ENCODE measurements around the gene SRRM3.
"Not testable (repeated sequence)": the region's sequence is repeated elsewhere in the genome, so short reads cannot be mapped to it uniquely, and the experiment has no call there.

The SRRM3 gene

DNA sequence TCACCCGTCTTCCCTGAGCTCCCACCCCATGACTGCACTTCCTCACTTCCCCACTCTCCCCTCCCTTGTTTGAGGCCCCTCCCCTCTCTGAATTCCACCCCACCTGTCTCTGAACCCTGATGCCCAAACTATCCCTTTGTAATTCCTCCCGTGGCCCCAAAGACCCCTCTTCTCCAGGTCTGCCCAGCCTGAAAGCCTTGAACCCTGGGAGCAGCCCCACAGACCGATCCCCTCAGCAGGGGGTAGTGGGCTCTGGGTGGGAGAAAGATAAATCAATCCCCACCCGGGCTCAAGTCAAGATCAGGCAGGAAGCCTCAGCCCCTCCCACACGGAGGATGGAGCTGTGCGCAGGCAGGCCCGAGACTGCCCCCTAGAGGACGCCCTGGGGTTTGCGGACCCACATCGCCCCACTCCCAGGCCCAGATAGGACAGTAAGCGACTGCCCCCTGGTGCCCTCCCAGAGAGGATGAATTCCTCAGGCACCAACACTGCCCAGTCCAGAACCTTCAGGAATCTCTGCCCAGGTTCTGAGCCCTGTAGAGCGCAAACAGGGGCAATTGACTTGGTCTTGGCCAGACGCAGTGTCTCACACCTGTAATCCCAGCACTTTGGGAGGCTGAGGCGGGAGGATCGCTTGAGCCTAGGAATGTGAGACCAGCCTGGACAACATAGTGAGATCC is 112.5 kb downstream of the SRRM3 start:
- H4K20me1 ChIP-seq: peaks cover 5% of the 10 kb centered on the region
- H3K4me2 ChIP-seq: peak overlapping the region; percentile 63
- H3K9ac ChIP-seq: no peak overlapping the region
- H3K9me3 ChIP-seq: peaks cover 4% of the 10 kb centered on the region
- H3K4me1 ChIP-seq: peaks cover 49% of the 10 kb centered on the region
- no peaks in the 10 kb centered on the region for H3K36me3 ChIP-seq
- no peak overlapping the region for H3K4me3 ChIP-seq
- TF ChIP-seq Cebpa-rat (IDR thresholded peaks at IDR 0.05): no peak
- no peaks in the 10 kb centered on the region for H3K27me3 ChIP-seq
- H3K27ac ChIP-seq: peak overlapping the region; percentile 18; the same call in 1 of the 2 replicates

DNA sequence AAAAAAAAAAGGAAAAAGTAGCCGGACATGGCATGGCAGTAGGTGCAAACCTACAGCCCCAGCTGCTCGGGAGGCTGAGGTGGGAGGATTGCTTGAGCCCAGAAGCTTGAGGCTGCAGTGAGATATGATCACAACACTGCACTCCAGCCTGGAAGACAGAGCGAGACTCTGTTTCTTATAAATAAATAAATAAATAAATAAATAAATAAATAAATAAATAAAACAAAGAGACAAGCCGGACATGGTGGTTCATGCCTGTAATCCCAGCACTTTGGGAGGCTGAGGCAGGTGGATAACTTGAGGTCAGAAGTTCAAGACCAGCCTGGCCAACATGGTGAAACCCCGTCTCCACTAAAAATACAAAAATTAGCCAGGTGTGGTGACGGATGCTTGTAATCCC is 113.0 kb downstream of the SRRM3 start:
- not testable (repeated sequence) for H3K9me3 ChIP-seq, H3K4me3 ChIP-seq, H3K36me3 ChIP-seq, H3K4me2 ChIP-seq, H3K9ac ChIP-seq, H3K27ac ChIP-seq, H3K27me3 ChIP-seq
- Histone ChIP-seq H3K4me1 (peaks cover 55% of the 10 kb centered on the region), H4K20me1 (peaks cover 10% of the 10 kb centered on the region)

DNA sequence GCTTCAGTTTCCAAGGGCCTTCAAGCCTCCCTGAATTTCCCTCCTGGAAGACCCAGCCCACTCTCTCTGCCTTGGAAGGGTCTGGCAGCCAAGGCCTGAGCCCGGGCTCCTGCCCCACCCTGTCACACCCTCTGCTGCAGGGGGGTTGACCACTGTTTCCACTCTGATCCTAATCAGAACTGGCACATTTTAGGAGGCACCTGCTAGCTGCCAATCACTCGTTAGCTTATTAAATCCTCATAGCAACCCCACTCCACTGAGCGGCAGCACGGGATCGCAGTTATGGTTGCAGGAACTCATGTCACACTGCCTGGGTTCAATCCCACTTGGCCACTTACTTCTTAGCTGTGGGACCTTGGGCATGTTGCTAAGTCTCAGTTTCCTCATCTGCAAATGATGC is 113.7 kb downstream of the SRRM3 start:
- no peak overlapping the region for H3K4me2 ChIP-seq
- no peak overlapping the region for H3K9ac ChIP-seq
- H3K27ac ChIP-seq: no peak overlapping the region
- H3K27me3 ChIP-seq: no peaks in the 10 kb centered on the region
- no peaks in the 10 kb centered on the region for H3K9me3 ChIP-seq
- H3K4me1 ChIP-seq: peaks cover 58% of the 10 kb centered on the region
- no peak overlapping the region for H3K4me3 ChIP-seq
- peaks cover 15% of the 10 kb centered on the region for H4K20me1 ChIP-seq
- 0 out of 2 replicates have a peak, but pooled peaks cover 3% of the 10 kb centered on the region for H3K36me3 ChIP-seq
- TF ChIP-seq Cebpa-rat (IDR thresholded peaks at IDR 0.05): no peak

- peak overlapping the region; percentile 78 for H3K4me3 ChIP-seq
- peaks cover 46% of the 10 kb centered on the region for H3K4me1 ChIP-seq
- no peaks in the 10 kb centered on the region for H3K9me3 ChIP-seq
- peak overlapping the region; percentile 82 for H3K4me2 ChIP-seq
- peaks cover 10% of the 10 kb centered on the region for H3K36me3 ChIP-seq
- H3K27ac ChIP-seq: peak overlapping the region; percentile 84
- H3K27me3 ChIP-seq: no peaks in the 10 kb centered on the region
- TF ChIP-seq Cebpa-rat (IDR thresholded peaks at IDR 0.05): no peak
- peaks cover 34% of the 10 kb centered on the region for H4K20me1 ChIP-seq
- H3K9ac ChIP-seq: peak overlapping the region; percentile 84
These were observed 115.5 kb downstream of the SRRM3 start for GRCh38 chr7:76316984-76317781.

DNA sequence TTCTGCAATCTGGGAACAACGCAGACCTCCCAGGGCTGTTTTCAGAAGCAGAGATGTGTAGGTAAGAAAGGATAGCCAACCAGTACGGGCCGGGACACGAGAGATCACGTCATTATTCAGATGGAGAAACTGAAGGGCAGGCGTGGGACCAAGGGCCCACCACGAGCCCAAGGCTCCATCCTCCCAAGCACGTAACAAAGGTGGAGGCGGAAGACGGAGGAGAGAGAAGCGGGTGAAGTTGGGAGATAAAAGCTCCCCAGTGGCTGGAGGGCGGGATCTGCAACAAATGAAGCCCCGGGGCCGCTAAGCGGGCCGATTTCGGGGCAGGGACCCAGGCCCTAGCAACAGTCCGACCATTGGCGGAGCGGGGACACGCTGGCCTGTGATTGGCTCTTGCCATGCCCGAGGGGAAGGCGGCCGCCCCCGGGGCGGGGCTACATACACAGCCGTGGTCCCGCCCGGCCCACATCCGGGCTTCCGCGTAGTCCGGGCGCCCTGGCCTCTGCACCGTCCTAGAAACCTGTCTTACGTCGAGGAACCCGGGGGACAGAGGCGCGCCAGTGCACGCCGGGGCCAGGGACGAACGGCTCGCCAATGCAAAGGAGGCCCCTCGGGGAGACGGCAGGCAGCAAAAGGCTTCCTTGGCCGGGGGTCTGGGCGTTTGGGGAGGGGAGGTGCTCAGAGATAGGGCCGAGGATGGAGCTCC is 116.2 kb downstream of the SRRM3 start:
- Histone ChIP-seq H3K27ac (peak overlapping the region; percentile 84), H3K9me3 (no peaks in the 10 kb centered on the region), H3K4me1 (peaks cover 39% of the 10 kb centered on the region), H3K27me3 (no peaks in the 10 kb centered on the region), H3K4me3 (peak overlapping the region; percentile 78), H4K20me1 (peaks cover 41% of the 10 kb centered on the region), H3K36me3 (peaks cover 18% of the 10 kb centered on the region), H3K4me2 (peak overlapping the region; percentile 82), H3K9ac (peak overlapping the region; percentile 84)
- no peak for TF ChIP-seq Cebpa-rat (IDR thresholded peaks at IDR 0.05)

GRCh38 chr7:76318488-76319353 is 117.0 kb downstream of the SRRM3 start:
- Histone ChIP-seq H3K4me3 (peak overlapping the region; percentile 78), H3K27me3 (no peaks in the 10 kb centered on the region), H3K4me2 (peak overlapping the region; percentile 82), H3K4me1 (peaks cover 31% of the 10 kb centered on the region), H3K9me3 (no peaks in the 10 kb centered on the region), H3K9ac (peak overlapping the region; percentile 84), H3K36me3 (peaks cover 26% of the 10 kb centered on the region), H4K20me1 (peaks cover 49% of the 10 kb centered on the region), H3K27ac (peak overlapping the region; percentile 84; the same call in 1 of the 2 replicates)
- TF ChIP-seq Cebpa-rat (IDR thresholded peaks at IDR 0.05): peak; percentile 76

- Histone ChIP-seq H3K27me3 (no peaks in the 10 kb centered on the region), H3K36me3 (peaks cover 81% of the 10 kb centered on the region), H3K4me2 (no peak overlapping the region), H3K9me3 (no peaks in the 10 kb centered on the region), H4K20me1 (peaks cover 100% of the 10 kb centered on the region), H3K4me3 (no peak overlapping the region), H3K27ac (no peak overlapping the region), H3K4me1 (peaks cover 19% of the 10 kb centered on the region), H3K9ac (no peak overlapping the region)
- TF ChIP-seq Cebpa-rat (IDR thresholded peaks at IDR 0.05): no peak
These were observed 123.4 kb downstream of the SRRM3 start for GRCh38 chr7:76325092-76325491.

- H3K4me1 ChIP-seq: peaks cover 18% of the 10 kb centered on the region
- no peak overlapping the region for H3K27ac ChIP-seq
- H3K4me2 ChIP-seq: no peak overlapping the region
- H3K9ac ChIP-seq: no peak overlapping the region
- no peaks in the 10 kb centered on the region for H3K9me3 ChIP-seq
- peaks cover 87% of the 10 kb centered on the region for H3K36me3 ChIP-seq
- H4K20me1 ChIP-seq: peaks cover 100% of the 10 kb centered on the region
- no peak overlapping the region for H3K4me3 ChIP-seq
- no peak for TF ChIP-seq Cebpa-rat (IDR thresholded peaks at IDR 0.05)
- H3K27me3 ChIP-seq: no peaks in the 10 kb centered on the region
These were observed 124.1 kb downstream of the SRRM3 start for GRCh38 chr7:76325811-76326210.

GRCh38 chr7:76326646-76327233 is 125.0 kb downstream of the SRRM3 start:
- TF ChIP-seq Cebpa-rat (IDR thresholded peaks at IDR 0.05): no peak
- Histone ChIP-seq H3K4me3 (no peak overlapping the region), H4K20me1 (peaks cover 100% of the 10 kb centered on the region), H3K9ac (no peak overlapping the region), H3K4me2 (no peak overlapping the region), H3K27me3 (no peaks in the 10 kb centered on the region), H3K4me1 (peaks cover 19% of the 10 kb centered on the region), H3K27ac (no peak overlapping the region), H3K9me3 (no peaks in the 10 kb centered on the region), H3K36me3 (peaks cover 93% of the 10 kb centered on the region)

Data from BLaER1 (cell line).